Nephron progenitor cell (in vitro differentiated cells): Measurements from ENCODE around the gene UEVLD.

Experiments
- DNase-seq: peaks from one replicate; pipeline ENCODE4 v3.0.0; 2021
- H3K27ac Mint-ChIP-seq: 2 replicates; pipeline ENCODE4 v1.8.0; 2021; ENCODE audit warnings: mild to moderate bottlenecking, moderate library complexity, mixed read lengths
- H3K27me3 Mint-ChIP-seq: 2 replicates; pipeline ENCODE4 v1.8.0; 2021; ENCODE audit warnings: mild to moderate bottlenecking, low read depth, mixed read lengths; ENCODE audit not compliant: poor library complexity
- H3K36me3 Mint-ChIP-seq: 2 replicates; pipeline ENCODE4 v1.8.0; 2021; ENCODE audit warnings: low read depth, mixed read lengths
- H3K4me1 Mint-ChIP-seq: 2 replicates; pipeline ENCODE4 v1.8.0; 2021; ENCODE audit warnings: mixed read lengths
- H3K4me3 Mint-ChIP-seq: 2 replicates; pipeline ENCODE4 v1.8.0; 2021; ENCODE audit warnings: mild to moderate bottlenecking, moderate library complexity, mixed read lengths
- H3K9me3 Mint-ChIP-seq: 2 replicates; pipeline ENCODE4 v1.8.0; 2021; ENCODE audit warnings: mild to moderate bottlenecking, moderate library complexity, mixed read lengths
- TF ChIP-seq, protein P1 (sequence below): fragments of 200-600 bp; sonication (generic); IDR thresholded peaks from 2 replicates; pipeline ENCODE4 v1.5.0; 2021; ENCODE audit warnings: antibody characterized with exemption

Gene UEVLD

DNA sequence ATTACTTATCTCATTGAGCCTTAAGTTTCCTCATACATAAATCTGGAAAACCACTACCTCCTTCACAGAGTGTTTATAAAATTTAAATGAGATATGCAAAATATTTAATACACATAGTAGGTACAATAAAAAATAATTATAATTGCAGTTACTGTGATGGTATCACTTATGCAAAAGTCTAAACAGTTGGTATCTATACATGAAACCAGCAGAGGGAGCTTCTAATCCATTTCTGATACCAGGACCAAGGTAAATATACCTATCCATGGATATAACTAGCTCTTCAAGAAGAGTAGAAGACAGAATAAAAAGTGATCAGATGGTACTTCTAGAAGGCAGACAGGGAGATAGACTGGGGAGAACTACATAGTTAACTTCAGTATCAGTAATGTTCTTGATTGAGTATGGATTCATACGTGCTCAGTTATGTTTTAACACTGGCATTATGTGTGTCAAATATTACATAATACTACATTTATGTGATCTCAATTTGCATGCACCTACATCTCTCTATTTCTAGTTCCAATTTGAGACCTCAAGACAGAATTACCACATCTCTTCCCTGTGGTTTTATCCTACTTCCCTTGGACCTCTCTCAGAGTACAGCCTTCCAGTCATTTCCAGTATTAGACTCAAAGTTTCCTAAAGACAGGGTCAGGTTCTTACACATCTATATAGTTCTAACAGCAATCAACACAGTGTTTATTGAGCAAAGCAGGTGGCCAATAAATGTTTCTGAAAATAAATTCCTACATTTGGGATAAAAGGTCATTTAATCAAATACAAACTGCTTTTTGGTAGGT, 48.1 kb downstream of the UEVLD start:
- no peak for DNase-seq
- TF ChIP-seq, protein P1, sequence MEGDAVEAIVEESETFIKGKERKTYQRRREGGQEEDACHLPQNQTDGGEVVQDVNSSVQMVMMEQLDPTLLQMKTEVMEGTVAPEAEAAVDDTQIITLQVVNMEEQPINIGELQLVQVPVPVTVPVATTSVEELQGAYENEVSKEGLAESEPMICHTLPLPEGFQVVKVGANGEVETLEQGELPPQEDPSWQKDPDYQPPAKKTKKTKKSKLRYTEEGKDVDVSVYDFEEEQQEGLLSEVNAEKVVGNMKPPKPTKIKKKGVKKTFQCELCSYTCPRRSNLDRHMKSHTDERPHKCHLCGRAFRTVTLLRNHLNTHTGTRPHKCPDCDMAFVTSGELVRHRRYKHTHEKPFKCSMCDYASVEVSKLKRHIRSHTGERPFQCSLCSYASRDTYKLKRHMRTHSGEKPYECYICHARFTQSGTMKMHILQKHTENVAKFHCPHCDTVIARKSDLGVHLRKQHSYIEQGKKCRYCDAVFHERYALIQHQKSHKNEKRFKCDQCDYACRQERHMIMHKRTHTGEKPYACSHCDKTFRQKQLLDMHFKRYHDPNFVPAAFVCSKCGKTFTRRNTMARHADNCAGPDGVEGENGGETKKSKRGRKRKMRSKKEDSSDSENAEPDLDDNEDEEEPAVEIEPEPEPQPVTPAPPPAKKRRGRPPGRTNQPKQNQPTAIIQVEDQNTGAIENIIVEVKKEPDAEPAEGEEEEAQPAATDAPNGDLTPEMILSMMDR, result peak; percentile 23
- Mint-ChIP-seq H3K9me3 (no peaks in the 10 kb centered on the region), H3K27me3 (no peaks in the 10 kb centered on the region), H3K4me1 (no peaks in the 10 kb centered on the region), H3K36me3 (peaks cover 9% of the 10 kb centered on the region), H3K27ac (peak overlapping the region; percentile 28), H3K4me3 (no peak overlapping the region)

GRCh38 chr11:18536209-18536608, 52.3 kb downstream of the UEVLD start:
- H3K4me3 Mint-ChIP-seq, result no peak overlapping the region
- no peak for DNase-seq
- H3K36me3 Mint-ChIP-seq, result peaks cover 6% of the 10 kb centered on the region
- H3K27me3 Mint-ChIP-seq, result no peaks in the 10 kb centered on the region
- TF ChIP-seq, protein P1, result no peak
- H3K9me3 Mint-ChIP-seq, result no peaks in the 10 kb centered on the region
- H3K4me1 Mint-ChIP-seq, result no peaks in the 10 kb centered on the region
- no peak overlapping the region for H3K27ac Mint-ChIP-seq

DNA sequence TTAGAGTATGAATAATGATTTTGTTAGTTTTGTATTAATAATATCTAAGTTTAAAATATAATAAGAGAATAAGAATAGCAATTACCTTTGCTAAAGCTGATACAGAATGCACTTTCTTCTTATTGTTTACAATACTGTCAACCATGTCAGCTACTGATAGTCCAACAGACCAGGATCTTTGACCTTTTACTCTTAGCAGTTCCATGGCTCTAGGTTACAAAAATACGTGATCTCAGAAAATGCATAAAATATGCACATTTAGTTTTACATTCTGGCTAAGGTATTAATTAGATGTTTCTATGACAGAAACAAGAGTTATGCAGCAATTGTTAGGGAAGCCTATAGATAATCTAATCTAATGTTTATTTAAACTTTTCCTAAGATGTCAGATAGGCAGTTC, 54.3 kb downstream of the UEVLD start:
- Mint-ChIP-seq H3K4me3 (no peak overlapping the region), H3K4me1 (no peaks in the 10 kb centered on the region), H3K27me3 (no peaks in the 10 kb centered on the region), H3K9me3 (no peaks in the 10 kb centered on the region), H3K27ac (no peak overlapping the region), H3K36me3 (peaks cover 6% of the 10 kb centered on the region)
- no peak for DNase-seq
- TF ChIP-seq, protein P1, result no peak

DNA sequence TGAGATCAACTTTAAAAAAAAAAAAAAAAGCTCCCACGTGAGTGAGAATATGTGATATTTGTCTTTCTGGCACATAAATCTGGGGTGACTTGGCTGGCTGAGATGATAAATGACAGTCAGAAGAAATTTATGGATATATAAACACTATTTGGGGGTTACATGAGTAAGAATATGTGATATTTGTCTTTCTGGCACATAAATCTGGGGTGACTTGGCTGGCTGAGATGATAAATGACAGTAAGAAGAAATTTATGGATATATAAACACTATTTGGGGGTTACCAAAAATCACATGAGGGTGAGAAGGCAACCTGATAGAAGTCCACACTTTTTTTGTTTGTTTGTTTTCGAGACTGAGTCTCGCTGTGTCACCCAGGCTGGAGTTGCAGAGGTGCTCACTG, 55.2 kb downstream of the UEVLD start:
- Mint-ChIP-seq H3K4me1 (no peaks in the 10 kb centered on the region), H3K27me3 (no peaks in the 10 kb centered on the region), H3K27ac (no peak overlapping the region), H3K9me3 (no peaks in the 10 kb centered on the region), H3K4me3 (no peak overlapping the region), H3K36me3 (peaks cover 6% of the 10 kb centered on the region)
- no peak for DNase-seq
- TF ChIP-seq, protein P1, result no peak

DNA sequence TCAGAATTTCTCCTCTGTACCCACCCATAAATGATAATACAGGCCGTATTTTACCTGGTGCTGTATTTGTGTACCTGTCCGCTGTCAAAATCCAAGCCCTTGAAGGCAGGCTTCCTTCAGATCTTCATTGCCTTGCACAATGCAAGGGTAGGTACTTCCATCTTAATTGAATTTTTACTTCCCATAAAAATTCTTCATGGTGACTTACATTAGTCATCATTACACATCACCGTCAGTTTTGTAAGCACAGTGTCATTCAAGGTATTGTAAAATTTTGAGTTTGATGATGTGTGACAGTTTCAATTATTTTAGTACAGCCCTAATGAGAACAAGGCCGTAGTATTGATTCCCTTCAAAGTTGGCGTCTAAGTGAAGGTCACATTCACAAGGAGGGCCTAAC, 61.0 kb downstream of the UEVLD start:
- Mint-ChIP-seq H3K27ac (peak overlapping the region; percentile 100), H3K36me3 (peaks cover 12% of the 10 kb centered on the region), H3K4me3 (peak overlapping the region; percentile 99), H3K27me3 (no peaks in the 10 kb centered on the region), H3K4me1 (peaks cover 23% of the 10 kb centered on the region), H3K9me3 (no peaks in the 10 kb centered on the region)
- TF ChIP-seq, protein P1, result no peak
- DNase-seq, result no peak
